IMR-90 (cell line): ENCODE measurements around the gene DEAF1. TPM values are rescaled to one million over a fixed set of nuclear protein-coding genes. Genes with fewer than 3 reads are reported as not detected.

Experiments used
- ATAC-seq: fragments of 200-7000 bp; cut with Tn5 transposase; 2 replicates; pipeline ENCODE4 v1.9.1; 2020; ENCODE audit warnings: low read depth, mild to moderate bottlenecking, moderate library complexity
- BruUV-seq: library from RNA; stranded (reverse); fragments of 400-500 nt; replicated peaks from 2 replicates; lab custom pipeline; 2021; lab: Mats Ljungman, UMichigan
- CTCF ChIA-PET: fragments of 300-600 bp; formaldehyde crosslinking; extraction: SDS; loops from one replicate; lab custom pipeline; 2021; ENCODE audit warnings: antibody characterized with exemption; lab: Yijun Ruan, JAX
- POLR2A ChIA-PET: fragments of 300-600 bp; sonication (Branson Sonifier 250); formaldehyde crosslinking; loops from one replicate; lab custom pipeline; 2022; ENCODE audit warnings: antibody characterized with exemption; ENCODE audit not compliant: unreplicated experiment; lab: Charles Lee
- DNase-seq: peaks from one replicate; pipeline ENCODE4 v3.0.0; 2013
- H2AFZ ChIP-seq: replicated peaks from 2 replicates; pipeline ENCODE3; 2013; ENCODE audit warnings: low read length, mild to moderate bottlenecking; ENCODE audit not compliant: poor library complexity
- H2AK5ac ChIP-seq: 2 replicates; pipeline ENCODE4 v1.6.1; 2013; ENCODE audit warnings: low read depth, low read length, inconsistent platforms
- H2AK9ac ChIP-seq: replicated peaks from 2 replicates; pipeline ENCODE3; 2013; ENCODE audit warnings: mild to moderate bottlenecking, low read depth, low read length, moderate library complexity; ENCODE audit not compliant: poor library complexity
- H2BK120ac ChIP-seq: 2 replicates; pipeline ENCODE4 v1.6.1; 2013; ENCODE audit warnings: low read depth, low read length, inconsistent platforms
- H2BK15ac ChIP-seq: 3 replicates; pipeline ENCODE4 v1.6.1; 2013; ENCODE audit warnings: low read depth, low read length, inconsistent platforms
- H2BK20ac ChIP-seq: 2 replicates; pipeline ENCODE4 v1.6.1; 2013; ENCODE audit warnings: low read depth, mild to moderate bottlenecking, inconsistent platforms, low read length, moderate library complexity
- H2BK5ac ChIP-seq: 2 replicates; pipeline ENCODE4 v1.6.1; 2013; ENCODE audit warnings: mild to moderate bottlenecking, low read depth, low read length, inconsistent platforms; ENCODE audit not compliant: poor library complexity, severe bottlenecking
- H3K14ac ChIP-seq: replicated peaks from 2 replicates; pipeline ENCODE4 v1.6.1; 2013; ENCODE audit warnings: low read depth, low read length, inconsistent platforms
- H3K18ac ChIP-seq: 2 replicates; pipeline ENCODE4 v1.6.1; 2013; ENCODE audit warnings: low read depth, low read length, control low read depth
- H3K23ac ChIP-seq: 2 replicates; pipeline ENCODE4 v1.6.1; 2013; ENCODE audit warnings: low read depth, low read length, inconsistent platforms
- H3K27ac ChIP-seq: 2 replicates; pipeline ENCODE4 v1.5.1; 2013; ENCODE audit warnings: mild to moderate bottlenecking, control low read depth, low read length; ENCODE audit not compliant: insufficient read depth
- H3K27me3 ChIP-seq: 2 replicates; pipeline ENCODE4 v1.6.1; 2013; ENCODE audit warnings: low read length; ENCODE audit not compliant: control insufficient read depth, insufficient read depth
- H3K36me3 ChIP-seq: 2 replicates; pipeline ENCODE4 v1.6.1; 2013; ENCODE audit warnings: low read length, mixed read lengths; ENCODE audit not compliant: control insufficient read depth, insufficient read depth
- H3K4ac ChIP-seq: 2 replicates; pipeline ENCODE4 v1.6.1; 2013; ENCODE audit warnings: low read depth, low read length, inconsistent platforms
- H3K4me1 ChIP-seq: 2 replicates; pipeline ENCODE4 v1.6.1; 2013; ENCODE audit warnings: low read length, mixed read lengths; ENCODE audit not compliant: control insufficient read depth, insufficient read depth
- H3K4me2 ChIP-seq: 2 replicates; pipeline ENCODE4 v1.6.1; 2013; ENCODE audit warnings: low read depth, mild to moderate bottlenecking, control low read depth, low read length, moderate library complexity
- H3K4me3 ChIP-seq: 2 replicates; pipeline ENCODE4 v1.5.1; 2013; ENCODE audit warnings: low read depth, mild to moderate bottlenecking, control low read depth, low read length, moderate library complexity; ENCODE audit not compliant: insufficient read depth
- H3K56ac ChIP-seq: 2 replicates; pipeline ENCODE4 v1.6.1; 2013; ENCODE audit warnings: low read length, inconsistent platforms; ENCODE audit not compliant: insufficient read depth; ENCODE audit errors: extremely low read depth
- H3K79me1 ChIP-seq, 2 experiments: 2 replicates each; pipeline ENCODE4 v1.6.1; 2013; ENCODE audit warnings: low read length in 2 of 2, inconsistent platforms in 1 of 2, low read depth in 1 of 2
- H3K9ac ChIP-seq: 2 replicates; pipeline ENCODE4 v1.6.1; 2013; ENCODE audit warnings: low read depth, low read length, control low read depth
- H3K9me1 ChIP-seq: 2 replicates; pipeline ENCODE4 v1.6.1; 2013; ENCODE audit warnings: low read length, inconsistent platforms; ENCODE audit not compliant: insufficient read depth
- H3K9me3 ChIP-seq: 2 replicates; pipeline ENCODE4 v1.6.1; 2013; ENCODE audit warnings: low read length; ENCODE audit not compliant: control insufficient read depth, insufficient read depth
- H4K20me1 ChIP-seq: 2 replicates; pipeline ENCODE4 v1.6.1; 2013; ENCODE audit warnings: low read length, inconsistent platforms; ENCODE audit not compliant: insufficient read depth
- H4K5ac ChIP-seq: 2 replicates; pipeline ENCODE4 v1.6.1; 2013; ENCODE audit warnings: mild to moderate bottlenecking, low read depth, low read length, control low read depth
- H4K8ac ChIP-seq, 2 experiments: 2 replicates each; pipeline ENCODE4 v1.6.1; 2013; ENCODE audit warnings: low read depth in 2 of 2, low read length in 2 of 2, control low read depth in 1 of 2, inconsistent platforms in 1 of 2
- H4K91ac ChIP-seq: 2 replicates; pipeline ENCODE4 v1.6.1; 2013; ENCODE audit warnings: low read depth, low read length, inconsistent platforms; ENCODE audit not compliant: insufficient read depth
- CEBPB ChIP-seq: IDR thresholded peaks from 2 replicates; pipeline ENCODE4 v1.6.1; 2012; ENCODE audit warnings: low read depth, low read length, improper control_type of control experiment
- FOS ChIP-seq: fragments of 150-350 bp; IDR thresholded peaks from 2 replicates; pipeline ENCODE4 v1.6.1; 2016; ENCODE audit warnings: low read depth, low read length
- MAFK ChIP-seq: IDR thresholded peaks from 2 replicates; pipeline ENCODE4 v1.6.1; 2012; ENCODE audit warnings: low read depth, low read length, improper control_type of control experiment
- MAZ ChIP-seq: IDR thresholded peaks from 2 replicates; pipeline ENCODE4 v1.6.1; 2012; ENCODE audit warnings: low read depth, mild to moderate bottlenecking, low read length, improper control_type of control experiment, moderate library complexity, borderline replicate concordance
- MXI1 ChIP-seq: IDR thresholded peaks from 2 replicates; pipeline ENCODE4 v1.6.1; 2012; ENCODE audit warnings: low read depth, mild to moderate bottlenecking, low read length, moderate library complexity, borderline replicate concordance
- NFE2L2 ChIP-seq: fragments of 150-350 bp; IDR thresholded peaks from 2 replicates; pipeline ENCODE4 v1.6.1; 2016; ENCODE audit warnings: low read depth, mild to moderate bottlenecking, low read length
- RAD21 ChIP-seq: IDR thresholded peaks from 2 replicates; pipeline ENCODE4 v1.6.1; 2012; ENCODE audit warnings: low read length, improper control_type of control experiment
- RCOR1 ChIP-seq: IDR thresholded peaks from 2 replicates; pipeline ENCODE4 v1.6.1; 2012; ENCODE audit warnings: mild to moderate bottlenecking, low read length, improper control_type of control experiment; ENCODE audit not compliant: insufficient replicate concordance
- SMC3 ChIP-seq: fragments of 150-350 bp; IDR thresholded peaks from 2 replicates; pipeline ENCODE4 v1.6.1; 2016; ENCODE audit warnings: low read depth, mild to moderate bottlenecking, antibody characterized with exemption, low read length, moderate library complexity
- WGBS, 2 experiments: methylation state at CpG; one replicate each; pipeline versions ENCODE4 v1.1.5 to v1.1.7; 2013; ENCODE audit warnings: missing lambda C conversion rate in 2 of 2; ENCODE audit not compliant: insufficient read length in 1 of 2; ENCODE audit errors: extremely low coverage in 2 of 2; 5-methylcytosine and 5-hydroxymethylcytosine counted together
- dilution Hi-C: fragments of 300-500 bp; cut with HindIII; formaldehyde crosslinking; loops from one replicate; pipeline ENCODE4 v1.14.3; 2018; ENCODE audit warnings: low sequenced_read_pairs; ENCODE audit not compliant: unreplicated experiment
- in situ Hi-C: fragments of 300-500 bp; cut with MboI; formaldehyde crosslinking; loops from 3 replicates; pipeline ENCODE4 v1.14.3; 2019; ENCODE audit warnings: low sequenced_read_pairs, inconsistent platforms, mixed read lengths
- intact Hi-C: fragments of 100-400 bp; cut with micrococcal nuclease; formaldehyde crosslinking; loops from 2 replicates; pipeline ENCODE4 v1.10.0; 2022
- polyA plus RNA-seq, 3 experiments: library from polyadenylated mRNA; depleted of rRNA; stranded (reverse); fragments of >200 nt; gene quantifications; 2 replicates each; pipeline ENCODE4 v1.2.3, GENCODE V29; 2012; ENCODE audit warnings: low replicate concordance in 1 of 3
- total RNA-seq: library from RNA; depleted of rRNA; stranded (reverse); fragments of >200 nt; gene quantifications from 2 replicates; pipeline ENCODE4 v1.2.3, GENCODE V29; 2012
- TF ChIP-seq, protein P1 (sequence below): fragments of 150-350 bp; IDR thresholded peaks from 2 replicates; pipeline ENCODE4 v1.6.1; 2017; ENCODE audit warnings: mild to moderate bottlenecking, antibody characterized with exemption, low read length, low read depth
- TF ChIP-seq, protein P2 (sequence below): conservative IDR thresholded peaks from 2 replicates; pipeline ENCODE4 v1.5.1; 2012; ENCODE audit warnings: mild to moderate bottlenecking, low read depth, low read length, improper control_type of control experiment

DEAF1 gene
- total and polyA plus RNA-seq, 2 of the 4 experiments (the other 2 are of a cell fraction): 22.9 to 31.6 TPM

DNA sequence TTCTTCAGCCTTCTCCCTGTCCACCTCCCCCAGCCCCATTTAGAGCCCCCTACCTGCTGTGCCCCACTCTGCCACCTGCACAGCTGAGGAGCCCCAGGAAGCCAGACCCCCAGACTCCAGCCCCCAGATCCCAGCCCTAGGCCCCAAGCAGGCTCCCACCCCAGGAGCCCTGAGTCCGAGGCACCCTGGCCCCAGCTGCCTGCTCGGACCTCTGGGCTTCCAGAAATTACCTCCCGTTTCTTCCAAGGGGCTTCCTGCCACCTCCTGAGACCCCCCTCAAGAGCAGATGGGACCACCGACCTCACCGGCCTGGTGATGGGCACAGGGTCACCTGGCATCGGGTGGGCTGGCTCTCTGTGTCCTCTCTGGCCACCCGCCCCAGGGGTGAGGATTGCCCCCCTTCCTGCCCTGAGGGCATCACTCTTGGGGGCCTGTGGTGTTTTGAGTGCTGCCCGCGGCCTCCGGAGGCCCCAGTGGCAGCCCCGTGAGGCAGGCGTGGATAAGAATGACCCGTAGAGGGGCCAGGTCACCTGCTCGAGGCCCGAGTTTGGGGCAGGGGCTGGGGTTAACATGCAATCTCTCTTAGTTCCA, 34.0 kb upstream of the DEAF1 start:
- TF ChIP-seq, protein P1, sequence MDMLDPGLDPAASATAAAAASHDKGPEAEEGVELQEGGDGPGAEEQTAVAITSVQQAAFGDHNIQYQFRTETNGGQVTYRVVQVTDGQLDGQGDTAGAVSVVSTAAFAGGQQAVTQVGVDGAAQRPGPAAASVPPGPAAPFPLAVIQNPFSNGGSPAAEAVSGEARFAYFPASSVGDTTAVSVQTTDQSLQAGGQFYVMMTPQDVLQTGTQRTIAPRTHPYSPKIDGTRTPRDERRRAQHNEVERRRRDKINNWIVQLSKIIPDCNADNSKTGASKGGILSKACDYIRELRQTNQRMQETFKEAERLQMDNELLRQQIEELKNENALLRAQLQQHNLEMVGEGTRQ: no peak
- TF ChIP-seq MXI1: no peak
- TF ChIP-seq, protein P2, sequence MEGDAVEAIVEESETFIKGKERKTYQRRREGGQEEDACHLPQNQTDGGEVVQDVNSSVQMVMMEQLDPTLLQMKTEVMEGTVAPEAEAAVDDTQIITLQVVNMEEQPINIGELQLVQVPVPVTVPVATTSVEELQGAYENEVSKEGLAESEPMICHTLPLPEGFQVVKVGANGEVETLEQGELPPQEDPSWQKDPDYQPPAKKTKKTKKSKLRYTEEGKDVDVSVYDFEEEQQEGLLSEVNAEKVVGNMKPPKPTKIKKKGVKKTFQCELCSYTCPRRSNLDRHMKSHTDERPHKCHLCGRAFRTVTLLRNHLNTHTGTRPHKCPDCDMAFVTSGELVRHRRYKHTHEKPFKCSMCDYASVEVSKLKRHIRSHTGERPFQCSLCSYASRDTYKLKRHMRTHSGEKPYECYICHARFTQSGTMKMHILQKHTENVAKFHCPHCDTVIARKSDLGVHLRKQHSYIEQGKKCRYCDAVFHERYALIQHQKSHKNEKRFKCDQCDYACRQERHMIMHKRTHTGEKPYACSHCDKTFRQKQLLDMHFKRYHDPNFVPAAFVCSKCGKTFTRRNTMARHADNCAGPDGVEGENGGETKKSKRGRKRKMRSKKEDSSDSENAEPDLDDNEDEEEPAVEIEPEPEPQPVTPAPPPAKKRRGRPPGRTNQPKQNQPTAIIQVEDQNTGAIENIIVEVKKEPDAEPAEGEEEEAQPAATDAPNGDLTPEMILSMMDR: no peak
- TF ChIP-seq SMC3: no peak
- TF ChIP-seq RCOR1: no peak
- no peak for TF ChIP-seq CEBPB
- no peak for TF ChIP-seq NFE2L2
- TF ChIP-seq FOS: no peak
- TF ChIP-seq MAZ: no peak
- TF ChIP-seq MAFK: no peak
- no peak for TF ChIP-seq RAD21
- POLR2A ChIA-PET: interaction anchor here (0.5 kb wide), 1 partner anchor 33 kb away, joined by 4 read pairs; no protein-coding TSS in a partner anchor
- dilution Hi-C loops: no loop called here

More for the DNA sequence above, 34.0 kb upstream of the DEAF1 start:
- H3K36me3 ChIP-seq: no peaks in the 10 kb centered on the region
- no peaks in the 10 kb centered on the region for H3K9me3 ChIP-seq
- H4K91ac ChIP-seq: no peak overlapping the region
- no peak overlapping the region for H2BK15ac ChIP-seq
- H4K8ac ChIP-seq: no peak overlapping the region
- H3K14ac ChIP-seq: no peak overlapping the region
- CTCF ChIA-PET: no interaction called here
- H2BK20ac ChIP-seq: no peak overlapping the region
- no peak overlapping the region for H3K56ac ChIP-seq
- ATAC-seq: no peak
- DNase-seq: no peak
- H3K4ac ChIP-seq: no peak overlapping the region
- intact Hi-C loops: loop anchor here (10.0 kb wide), 1 partner anchor 174 kb away; no protein-coding TSS in a partner anchor
- in situ Hi-C loops: no loop called here
- no peak overlapping the region for H3K27ac ChIP-seq
- H3K4me2 ChIP-seq: no peak overlapping the region
- no peak overlapping the region for H2BK5ac ChIP-seq
- H4K20me1 ChIP-seq: no peaks in the 10 kb centered on the region
- WGBS, 2 experiments: 94% methylated on average over 5 of the region's 15 CpGs; no CpG with 5 or more reads in 1 of the 2 experiments
- no TSS peak for BruUV-seq
- no peak overlapping the region for H4K5ac ChIP-seq
- no peak overlapping the region for H2BK120ac ChIP-seq
- no peak overlapping the region for H2AK5ac ChIP-seq
- peaks cover 15% of the 10 kb centered on the region; the same call in 1 of the 2 replicates for H3K27me3 ChIP-seq
- H3K79me1 ChIP-seq: no peaks in the 10 kb centered on the region
- no peak overlapping the region for H3K4me3 ChIP-seq
- no peak overlapping the region for H3K23ac ChIP-seq
- no peak overlapping the region for H3K18ac ChIP-seq
- H3K9ac ChIP-seq: no peak overlapping the region
- H3K9me1 ChIP-seq: no peaks in the 10 kb centered on the region
- H2AFZ ChIP-seq: no peak overlapping the region
- H2AK9ac ChIP-seq: no peak overlapping the region
- peaks cover 6% of the 10 kb centered on the region for H3K4me1 ChIP-seq
